ENCODE data around the gene HDHD5.

DNA sequence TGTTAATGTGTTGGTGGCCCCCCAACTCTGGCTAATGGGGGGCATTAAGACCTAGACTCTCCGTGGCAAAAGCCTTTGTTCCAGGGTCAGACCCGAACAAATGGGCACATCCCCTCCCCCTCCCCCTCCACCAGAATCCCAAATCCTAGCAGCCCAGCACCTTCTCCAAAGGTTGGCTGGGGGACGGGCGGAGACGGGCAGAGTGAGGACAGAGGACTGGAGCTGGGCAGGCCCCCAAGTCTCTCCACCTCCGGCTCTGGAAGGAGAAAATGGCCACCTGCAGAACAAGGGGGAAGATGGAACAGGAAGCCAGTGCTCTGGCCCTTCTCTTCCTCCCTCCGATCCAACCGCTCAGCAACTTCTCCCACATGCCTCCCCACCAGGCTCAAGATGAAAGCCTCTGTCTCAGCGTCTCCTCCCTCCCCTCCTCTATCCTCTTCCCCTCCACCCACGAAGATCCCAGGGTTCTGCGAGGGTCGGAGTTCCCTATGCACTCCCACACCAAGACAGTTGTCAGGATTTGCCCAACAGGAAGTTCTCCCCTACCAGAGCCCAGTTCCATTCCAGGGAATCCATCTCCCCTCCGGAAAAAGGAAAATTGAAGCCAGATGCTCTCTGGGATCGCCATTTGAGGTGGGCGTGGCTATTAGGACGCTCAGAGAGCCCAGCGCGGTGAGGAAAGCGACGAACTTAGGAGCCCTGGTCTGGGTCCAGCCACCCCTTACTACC lies 40.1 kb upstream of the HDHD5 start:
- no peak for TF ChIP-seq EZH2 (IDR thresholded peaks at IDR 0.05; ENCODE audit: insufficient read depth, low read length)
- TF ChIP-seq, protein P1, sequence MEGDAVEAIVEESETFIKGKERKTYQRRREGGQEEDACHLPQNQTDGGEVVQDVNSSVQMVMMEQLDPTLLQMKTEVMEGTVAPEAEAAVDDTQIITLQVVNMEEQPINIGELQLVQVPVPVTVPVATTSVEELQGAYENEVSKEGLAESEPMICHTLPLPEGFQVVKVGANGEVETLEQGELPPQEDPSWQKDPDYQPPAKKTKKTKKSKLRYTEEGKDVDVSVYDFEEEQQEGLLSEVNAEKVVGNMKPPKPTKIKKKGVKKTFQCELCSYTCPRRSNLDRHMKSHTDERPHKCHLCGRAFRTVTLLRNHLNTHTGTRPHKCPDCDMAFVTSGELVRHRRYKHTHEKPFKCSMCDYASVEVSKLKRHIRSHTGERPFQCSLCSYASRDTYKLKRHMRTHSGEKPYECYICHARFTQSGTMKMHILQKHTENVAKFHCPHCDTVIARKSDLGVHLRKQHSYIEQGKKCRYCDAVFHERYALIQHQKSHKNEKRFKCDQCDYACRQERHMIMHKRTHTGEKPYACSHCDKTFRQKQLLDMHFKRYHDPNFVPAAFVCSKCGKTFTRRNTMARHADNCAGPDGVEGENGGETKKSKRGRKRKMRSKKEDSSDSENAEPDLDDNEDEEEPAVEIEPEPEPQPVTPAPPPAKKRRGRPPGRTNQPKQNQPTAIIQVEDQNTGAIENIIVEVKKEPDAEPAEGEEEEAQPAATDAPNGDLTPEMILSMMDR (IDR thresholded peaks at IDR 0.05; ENCODE audit: insufficient read depth, low read depth, low read length), result no peak
